Metanephros (tissue), 2 donors: ENCODE data around the gene SEMA5A. TPM values are rescaled to one million over a fixed set of nuclear protein-coding genes. Genes with fewer than 3 reads are reported as not detected.

ENCODE experiments used
- small RNA-seq: library from RNA; depleted of rRNA; stranded (forward); fragments of <200 nt; gene quantifications from one replicate; pipeline ENCODE3, GENCODE V24; 2014; ENCODE audit warnings: low replicate concordance
- total RNA-seq: library from RNA; depleted of rRNA; stranded (reverse); fragments of >200 nt; gene quantifications from one replicate; pipeline ENCODE4 v1.2.3, GENCODE V29; 2014

SEMA5A gene
- total RNA-seq: 45.6 TPM

GRCh38 chr5:9545992-9546851 lies at the start of gene SEMA5A:
TSS of gene SEMA5A (minus strand) at chr5:9546075. CDS start at chr5:9379946, 166,129 bp downstream.

Small RNAs within 50 kb of the gene (small RNA-seq; reads per million reads assigned to genes)
- 0.25 reads per million, percentile 18 among the genes with 10 or more reads in this experiment for gene MIR4636
- 494 reads per million, percentile 99 among the genes with 10 or more reads in this experiment for gene SNORD123

Other genes with a start within 250 kb of the SEMA5A start
- not detected for gene TAS2R1, start 84.3 kb upstream of the SEMA5A start, total RNA-seq